HG03196 (cell line): ENCODE measurements around the gene TCEA2.

Source experiments
- ATAC-seq: cut with Tn5 transposase; IDR thresholded peaks from one replicate; pipeline ENCODE4 v1.9.1; 2021; ENCODE audit not compliant: unreplicated experiment

TCEA2 gene

GRCh38 chr20:64048402-64049044 is 14.5 kb upstream of the TCEA2 start:
- no peak for ATAC-seq

- ATAC-seq, result no peak
Observed at GRCh38 chr20:64049060-64049877, 13.7 kb upstream of the TCEA2 start, which contains the start of gene SOX18. SOX18 (minus strand) TSS chr20:64049639; CDS start chr20:64049516, 123 bp downstream.

- ATAC-seq, result no peak
Observed at GRCh38 chr20:64049878-64050260, 13.1 kb upstream of the TCEA2 start.

- ATAC-seq, result no peak
Observed at GRCh38 chr20:64050261-64051032, 12.6 kb upstream of the TCEA2 start.

- no peak for ATAC-seq
Observed at GRCh38 chr20:64051033-64051452, 12.0 kb upstream of the TCEA2 start.

GRCh38 chr20:64051561-64052325 is 11.3 kb upstream of the TCEA2 start:
- ATAC-seq, result no peak

- no peak for ATAC-seq
Observed at GRCh38 chr20:64052326-64052722, 10.7 kb upstream of the TCEA2 start.

GRCh38 chr20:64052987-64053840 is 9.8 kb upstream of the TCEA2 start:
- no peak for ATAC-seq

- ATAC-seq, result no peak
Observed at GRCh38 chr20:64053841-64054661, 8.9 kb upstream of the TCEA2 start.

GRCh38 chr20:64055396-64055892 is 7.6 kb upstream of the TCEA2 start:
- no peak for ATAC-seq

GRCh38 chr20:64055893-64056638 is 6.9 kb upstream of the TCEA2 start:
- ATAC-seq, result no peak

GRCh38 chr20:64056639-64056888 is 6.4 kb upstream of the TCEA2 start:
- ATAC-seq, result no peak

- ATAC-seq, result no peak
Observed at GRCh38 chr20:64056889-64057627, 5.9 kb upstream of the TCEA2 start.

GRCh38 chr20:64057628-64058498 is 5.1 kb upstream of the TCEA2 start:
- no peak for ATAC-seq

- ATAC-seq, result no peak
Observed at GRCh38 chr20:64058536-64058935, 4.5 kb upstream of the TCEA2 start.

- no peak for ATAC-seq
Observed at GRCh38 chr20:64062276-64062595, 762 bp upstream of the TCEA2 start.
